ENCODE results near the gene IWS1. TPM values are rescaled to one million over a fixed set of nuclear protein-coding genes. Genes with fewer than 3 reads are reported as not detected.

The IWS1 gene
- total and polyA plus RNA-seq, 9 of the 15 experiments (the other 6 are each of a cell fraction or from before 2014, with no cell fraction given) = 20.8 to 67.2 (median 46.6) TPM

DNA sequence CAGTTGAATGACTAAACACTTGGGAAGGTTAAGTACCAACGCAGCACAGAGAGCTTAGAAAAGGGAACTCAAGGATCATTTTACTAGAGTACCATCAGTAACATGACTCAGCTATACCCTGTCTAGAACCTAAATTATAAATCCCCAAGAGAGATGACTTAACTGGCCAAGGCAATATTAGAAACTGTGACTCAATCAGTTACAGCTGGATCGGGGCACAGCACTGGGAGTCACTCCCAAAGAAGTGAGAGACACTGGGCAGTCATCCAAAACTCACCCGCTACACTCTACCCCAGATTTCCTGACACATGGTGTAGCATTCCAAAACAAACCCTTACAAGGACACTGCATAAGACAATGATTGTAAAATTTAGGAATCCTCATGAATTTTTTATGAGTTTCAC, 17.7 kb downstream of the IWS1 start (continued):
- TF ChIP-seq ZNF316 (IDR thresholded peaks at IDR 0.05) (peak; percentile 82), OTX1 (CRISPR knock-in tag; IDR thresholded peaks at IDR 0.05) (no peak), PTTG1 (tag; IDR thresholded peaks at IDR 0.05; ENCODE audit: low read depth) (no peak), BACH1 (tag; IDR thresholded peaks at IDR 0.05) (peak; percentile 91), ARID1B (IDR thresholded peaks at IDR 0.05) (peak; percentile 38; the same call in 1 of the 2 replicates), PHF20 (IDR thresholded peaks at IDR 0.05; ENCODE audit: partially characterized antibody) (no peak), MCM7 (IDR thresholded peaks at IDR 0.05) (no peak), SETDB1 (IDR thresholded peaks at IDR 0.05; ENCODE audit: low read length) (no peak), U2AF1 (optimal IDR thresholded peaks at IDR 0.05; ENCODE audit: low read depth, low read length) (no peak), CBX3 (IDR thresholded peaks at IDR 0.05; ENCODE audit: borderline replicate concordance in 1 of 2, low read length in 2 of 2) (no peak), ZNF41 (CRISPR knock-in tag; conservative IDR thresholded peaks at IDR 0.05) (no peak), ZNF239 (CRISPR knock-in tag; IDR thresholded peaks at IDR 0.05) (no peak), NRF1 (conservative IDR thresholded peaks at IDR 0.05 in 1 of 2, IDR thresholded peaks at IDR 0.05 in 1 of 2) (no peak), GTF2A2 (tag; IDR thresholded peaks at IDR 0.05) (no peak), GABPB2 (CRISPR knock-in tag; conservative IDR thresholded peaks at IDR 0.05) (no peak), SIX5 (IDR thresholded peaks at IDR 0.05; ENCODE audit: borderline replicate concordance in 1 of 2, insufficient read depth in 1 of 2, low read depth in 1 of 2, low read length in 2 of 2) (no peak), LARP7 (IDR thresholded peaks at IDR 0.05) (no peak), ZNF197 (CRISPR knock-in tag; IDR thresholded peaks at IDR 0.05; ENCODE audit: low read depth) (no peak), IFI16 (CRISPR knock-in tag; IDR thresholded peaks at IDR 0.05) (no peak), FOXK1 (CRISPR knock-in tag; IDR thresholded peaks at IDR 0.05; ENCODE audit: borderline replicate concordance) (no peak), TGIF2 (CRISPR knock-in tag; IDR thresholded peaks at IDR 0.05) (no peak), SRSF1 (IDR thresholded peaks at IDR 0.05; ENCODE audit: low read depth, low read length) (no peak)
- TF ChIP-seq, protein P1, sequence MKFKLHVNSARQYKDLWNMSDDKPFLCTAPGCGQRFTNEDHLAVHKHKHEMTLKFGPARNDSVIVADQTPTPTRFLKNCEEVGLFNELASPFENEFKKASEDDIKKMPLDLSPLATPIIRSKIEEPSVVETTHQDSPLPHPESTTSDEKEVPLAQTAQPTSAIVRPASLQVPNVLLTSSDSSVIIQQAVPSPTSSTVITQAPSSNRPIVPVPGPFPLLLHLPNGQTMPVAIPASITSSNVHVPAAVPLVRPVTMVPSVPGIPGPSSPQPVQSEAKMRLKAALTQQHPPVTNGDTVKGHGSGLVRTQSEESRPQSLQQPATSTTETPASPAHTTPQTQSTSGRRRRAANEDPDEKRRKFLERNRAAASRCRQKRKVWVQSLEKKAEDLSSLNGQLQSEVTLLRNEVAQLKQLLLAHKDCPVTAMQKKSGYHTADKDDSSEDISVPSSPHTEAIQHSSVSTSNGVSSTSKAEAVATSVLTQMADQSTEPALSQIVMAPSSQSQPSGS (CRISPR knock-in tag; IDR thresholded peaks at IDR 0.05) = no peak
- TF ChIP-seq, protein P2, sequence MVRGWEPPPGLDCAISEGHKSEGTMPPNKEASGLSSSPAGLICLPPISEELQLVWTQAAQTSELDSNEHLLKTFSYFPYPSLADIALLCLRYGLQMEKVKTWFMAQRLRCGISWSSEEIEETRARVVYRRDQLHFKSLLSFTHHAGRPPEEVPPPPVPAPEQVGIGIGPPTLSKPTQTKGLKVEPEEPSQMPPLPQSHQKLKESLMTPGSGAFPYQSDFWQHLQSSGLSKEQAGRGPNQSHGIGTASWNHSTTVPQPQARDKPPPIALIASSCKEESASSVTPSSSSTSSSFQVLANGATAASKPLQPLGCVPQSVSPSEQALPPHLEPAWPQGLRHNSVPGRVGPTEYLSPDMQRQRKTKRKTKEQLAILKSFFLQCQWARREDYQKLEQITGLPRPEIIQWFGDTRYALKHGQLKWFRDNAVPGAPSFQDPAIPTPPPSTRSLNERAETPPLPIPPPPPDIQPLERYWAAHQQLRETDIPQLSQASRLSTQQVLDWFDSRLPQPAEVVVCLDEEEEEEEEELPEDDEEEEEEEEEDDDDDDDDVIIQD (CRISPR knock-in tag; IDR thresholded peaks at IDR 0.05) = no peak
- TF ChIP-seq, protein P3, sequence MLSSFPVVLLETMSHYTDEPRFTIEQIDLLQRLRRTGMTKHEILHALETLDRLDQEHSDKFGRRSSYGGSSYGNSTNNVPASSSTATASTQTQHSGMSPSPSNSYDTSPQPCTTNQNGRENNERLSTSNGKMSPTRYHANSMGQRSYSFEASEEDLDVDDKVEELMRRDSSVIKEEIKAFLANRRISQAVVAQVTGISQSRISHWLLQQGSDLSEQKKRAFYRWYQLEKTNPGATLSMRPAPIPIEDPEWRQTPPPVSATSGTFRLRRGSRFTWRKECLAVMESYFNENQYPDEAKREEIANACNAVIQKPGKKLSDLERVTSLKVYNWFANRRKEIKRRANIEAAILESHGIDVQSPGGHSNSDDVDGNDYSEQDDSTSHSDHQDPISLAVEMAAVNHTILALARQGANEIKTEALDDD (IDR thresholded peaks at IDR 0.05) = peak; percentile 90
